Fibroblast of lung (primary cell): ENCODE data around the gene RCBTB2. TPM values are rescaled to one million over a fixed set of nuclear protein-coding genes. Genes with fewer than 3 reads are reported as not detected.

Source experiments
- DNase-seq, 2 donors: peaks; one replicate each; pipeline versions ENCODE4 v3.0.0 to v3.0.0-alpha.2; 2010; ENCODE audit warnings: low read depth in 2 of 2
- H2AFZ ChIP-seq: 2 replicates; pipeline ENCODE4 v1.5.1; 2012; ENCODE audit warnings: low read length, control low read depth, inconsistent platforms
- H3K27ac ChIP-seq: 2 replicates; pipeline ENCODE4 v1.5.1; 2011; ENCODE audit warnings: low read length, control low read depth; ENCODE audit not compliant: insufficient read depth
- H3K27me3 ChIP-seq: 2 replicates; pipeline ENCODE4 v1.5.1; 2011; ENCODE audit warnings: mild to moderate bottlenecking, low read length; ENCODE audit not compliant: control insufficient read depth, insufficient read depth
- H3K36me3 ChIP-seq: 2 replicates; pipeline ENCODE4 v1.5.1; 2011; ENCODE audit warnings: low read length; ENCODE audit not compliant: control insufficient read depth, insufficient read depth
- H3K4me1 ChIP-seq: 2 replicates; pipeline ENCODE4 v1.5.1; 2011; ENCODE audit warnings: low read length; ENCODE audit not compliant: control insufficient read depth, insufficient read depth; ENCODE audit errors: extremely low read depth
- H3K4me2 ChIP-seq: 2 replicates; pipeline ENCODE4 v1.5.1; 2011; ENCODE audit warnings: low read length, control low read depth; ENCODE audit not compliant: insufficient read depth; ENCODE audit errors: extremely low read depth
- H3K4me3 ChIP-seq, 4 experiments: fragments of 200-600 bp in 1 of 4; sonication (generic) in 1 of 4; replicated peaks in 1 of 4; 2 replicates each; pipeline ENCODE4 v1.5.1; 2011 to 2016; ENCODE audit warnings: low read length in 4 of 4, low read depth in 3 of 4, mild to moderate bottlenecking in 3 of 4, control low read depth in 2 of 4, inconsistent platforms in 1 of 4, mixed read lengths in 1 of 4; ENCODE audit not compliant: insufficient read depth in 1 of 4; ENCODE audit errors: control extremely low read depth in 1 of 4
- H3K79me2 ChIP-seq: 2 replicates; pipeline ENCODE4 v1.5.1; 2012; ENCODE audit warnings: mild to moderate bottlenecking, low read length, inconsistent platforms; ENCODE audit not compliant: control insufficient read depth, insufficient read depth
- H3K9ac ChIP-seq: 2 replicates; pipeline ENCODE4 v1.5.1; 2011; ENCODE audit warnings: mild to moderate bottlenecking, low read length, control low read depth; ENCODE audit not compliant: insufficient read depth
- H3K9me3 ChIP-seq: 2 replicates; pipeline ENCODE4 v1.5.1; 2012; ENCODE audit warnings: low read depth, low read length; ENCODE audit not compliant: control insufficient read depth, insufficient read depth
- H4K20me1 ChIP-seq: 2 replicates; pipeline ENCODE4 v1.5.1; 2011; ENCODE audit warnings: low read length; ENCODE audit not compliant: control insufficient read depth, insufficient read depth; ENCODE audit errors: extremely low read depth
- EZH2 ChIP-seq: IDR thresholded peaks from 2 replicates; pipeline ENCODE4 v1.5.1; 2012; ENCODE audit warnings: low read length, control low read depth, mild to moderate bottlenecking; ENCODE audit errors: missing control alignments
- polyA plus RNA-seq, 2 donors: library from polyadenylated mRNA; depleted of rRNA in 1 of 2; stranded (reverse) in 1 of 2; unstranded in 1 of 2; fragments of >200 nt; gene quantifications; 2 replicates each; pipeline ENCODE4 v1.2.1, GENCODE V29; 2011 to 2012; ENCODE audit warnings: missing spikeins in 1 of 2
- total RNA-seq: library from RNA; depleted of rRNA; stranded (reverse); fragments of >200 nt; gene quantifications from 2 replicates; pipeline ENCODE4 v1.2.1, GENCODE V29; 2014
- TF ChIP-seq, protein P1 (sequence below), 2 donors: IDR thresholded peaks in 1 of 2; conservative IDR thresholded peaks in 1 of 2; 1 replicate in 1 of 2; 2 replicates in 1 of 2; pipeline ENCODE4 v1.5.1; 2011 to 2012; ENCODE audit warnings: low read length in 2 of 2, control low read depth in 1 of 2, inconsistent platforms in 1 of 2, low read depth in 1 of 2, mild to moderate bottlenecking in 1 of 2

The RCBTB2 gene
- total and polyA plus RNA-seq, 2 donors (not counting 1 experiment from before 2014, with no cell fraction given): 8.4 to 9.6 TPM

DNA sequence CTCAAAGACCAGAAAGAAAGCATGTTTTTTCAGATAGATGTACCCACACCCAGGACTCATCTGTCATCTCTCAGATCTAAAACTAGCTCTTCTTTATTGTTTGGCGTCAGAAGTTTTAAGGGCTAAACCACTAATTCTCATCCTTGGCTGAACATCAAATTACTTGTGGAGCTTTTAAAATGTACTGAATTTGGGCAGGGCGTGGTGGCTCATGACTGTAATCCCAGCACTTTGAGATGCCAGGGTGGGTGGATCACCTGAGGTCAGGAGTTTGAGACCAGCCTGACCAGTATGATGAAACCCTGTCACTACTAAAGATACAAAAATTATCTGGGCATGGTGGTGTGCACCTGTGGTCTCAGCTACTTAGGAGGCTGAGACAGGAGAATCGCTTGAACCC is 47.4 kb downstream of the RCBTB2 start:
- TF ChIP-seq, protein P1, sequence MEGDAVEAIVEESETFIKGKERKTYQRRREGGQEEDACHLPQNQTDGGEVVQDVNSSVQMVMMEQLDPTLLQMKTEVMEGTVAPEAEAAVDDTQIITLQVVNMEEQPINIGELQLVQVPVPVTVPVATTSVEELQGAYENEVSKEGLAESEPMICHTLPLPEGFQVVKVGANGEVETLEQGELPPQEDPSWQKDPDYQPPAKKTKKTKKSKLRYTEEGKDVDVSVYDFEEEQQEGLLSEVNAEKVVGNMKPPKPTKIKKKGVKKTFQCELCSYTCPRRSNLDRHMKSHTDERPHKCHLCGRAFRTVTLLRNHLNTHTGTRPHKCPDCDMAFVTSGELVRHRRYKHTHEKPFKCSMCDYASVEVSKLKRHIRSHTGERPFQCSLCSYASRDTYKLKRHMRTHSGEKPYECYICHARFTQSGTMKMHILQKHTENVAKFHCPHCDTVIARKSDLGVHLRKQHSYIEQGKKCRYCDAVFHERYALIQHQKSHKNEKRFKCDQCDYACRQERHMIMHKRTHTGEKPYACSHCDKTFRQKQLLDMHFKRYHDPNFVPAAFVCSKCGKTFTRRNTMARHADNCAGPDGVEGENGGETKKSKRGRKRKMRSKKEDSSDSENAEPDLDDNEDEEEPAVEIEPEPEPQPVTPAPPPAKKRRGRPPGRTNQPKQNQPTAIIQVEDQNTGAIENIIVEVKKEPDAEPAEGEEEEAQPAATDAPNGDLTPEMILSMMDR (conservative IDR thresholded peaks at IDR 0.05 in 1 of 2, IDR thresholded peaks at IDR 0.05 in 1 of 2; ENCODE audit: low read depth in 1 of 2, low read length in 2 of 2): no peak
- TF ChIP-seq EZH2: no peak
- H3K9ac ChIP-seq: no peak overlapping the region
- H3K27ac ChIP-seq: no peak overlapping the region
- H3K36me3 ChIP-seq: no peaks in the 10 kb centered on the region
- H3K4me2 ChIP-seq: no peak overlapping the region
- H3K9me3 ChIP-seq: no peaks in the 10 kb centered on the region
- H4K20me1 ChIP-seq: no peaks in the 10 kb centered on the region
- DNase-seq: no peak
- no peaks in the 10 kb centered on the region for H3K4me1 ChIP-seq
- no peaks in the 10 kb centered on the region for H3K27me3 ChIP-seq
- H3K79me2 ChIP-seq: no peaks in the 10 kb centered on the region
- no peak overlapping the region for H3K4me3 ChIP-seq
- no peak overlapping the region for H2AFZ ChIP-seq

DNA sequence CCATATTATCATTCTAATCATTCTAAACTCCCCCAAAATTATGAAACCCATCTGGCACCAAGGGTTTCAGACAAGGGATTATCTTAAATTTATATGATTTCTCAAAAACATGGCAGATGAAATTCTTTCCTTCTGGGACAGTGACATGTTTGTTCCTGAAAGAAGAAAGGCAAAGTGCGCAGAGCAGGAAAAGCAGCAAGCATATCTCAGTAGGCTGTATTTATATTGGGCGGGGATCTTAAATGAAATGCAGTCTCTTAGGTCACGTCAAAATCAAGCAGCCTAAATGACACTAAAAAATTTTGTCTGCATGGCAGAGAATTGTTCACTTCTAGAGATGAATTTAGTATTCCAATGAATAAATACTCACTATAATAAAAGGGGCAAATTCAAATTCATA is 49.3 kb downstream of the RCBTB2 start:
- TF ChIP-seq, protein P1 (conservative IDR thresholded peaks at IDR 0.05 in 1 of 2, IDR thresholded peaks at IDR 0.05 in 1 of 2; ENCODE audit: low read depth in 1 of 2, low read length in 2 of 2): no peak
- no peak for TF ChIP-seq EZH2

DNA sequence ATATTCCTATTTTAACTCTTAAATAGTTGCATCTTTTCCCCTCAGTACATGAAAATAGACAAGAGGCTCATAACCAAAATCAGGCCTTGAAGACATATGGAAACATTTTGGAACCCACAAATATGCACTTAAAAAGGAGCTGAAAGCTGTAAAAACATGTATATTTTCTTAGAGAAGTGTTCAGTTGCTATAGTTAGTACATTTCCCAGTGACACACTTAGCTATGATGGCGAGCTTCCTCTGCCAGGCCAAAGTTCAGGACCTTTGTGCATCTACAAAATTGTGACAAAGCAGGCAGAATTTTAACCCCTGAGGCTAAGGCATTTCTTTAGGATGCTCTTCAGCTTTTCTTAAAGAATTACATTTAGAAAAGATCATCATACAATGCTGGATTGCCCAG is 54.5 kb downstream of the RCBTB2 start:
- Histone ChIP-seq H3K4me3 (no peak overlapping the region), H3K79me2 (no peaks in the 10 kb centered on the region), H3K27me3 (no peaks in the 10 kb centered on the region), H4K20me1 (no peaks in the 10 kb centered on the region), H3K4me2 (no peak overlapping the region), H2AFZ (no peak overlapping the region), H3K9ac (no peak overlapping the region), H3K27ac (peak overlapping the region; percentile 23), H3K4me1 (no peaks in the 10 kb centered on the region), H3K9me3 (no peaks in the 10 kb centered on the region), H3K36me3 (no peaks in the 10 kb centered on the region)
- DNase-seq: peak; percentile 19 to 30
- TF ChIP-seq, protein P1 (conservative IDR thresholded peaks at IDR 0.05 in 1 of 2, IDR thresholded peaks at IDR 0.05 in 1 of 2; ENCODE audit: low read depth in 1 of 2, low read length in 2 of 2): no peak
- TF ChIP-seq EZH2: no peak

More for the DNA sequence above, 49.3 kb downstream of the RCBTB2 start:
- no peak for DNase-seq
- H3K9me3 ChIP-seq: no peaks in the 10 kb centered on the region
- H3K36me3 ChIP-seq: no peaks in the 10 kb centered on the region
- H3K27me3 ChIP-seq: no peaks in the 10 kb centered on the region
- H4K20me1 ChIP-seq: no peaks in the 10 kb centered on the region
- no peak overlapping the region for H2AFZ ChIP-seq
- H3K4me2 ChIP-seq: no peak overlapping the region
- H3K27ac ChIP-seq: no peak overlapping the region
- no peak overlapping the region for H3K9ac ChIP-seq
- H3K79me2 ChIP-seq: no peaks in the 10 kb centered on the region
- no peak overlapping the region for H3K4me3 ChIP-seq
- no peaks in the 10 kb centered on the region for H3K4me1 ChIP-seq
